Upper lobe of left lung (tissue), 6 donors: ENCODE results near the gene STXBP5L. TPM values are rescaled to one million over a fixed set of nuclear protein-coding genes. Genes with fewer than 3 reads are reported as not detected.
"Not testable (repeated sequence)": the region's sequence is repeated elsewhere in the genome, so short reads cannot be mapped to it uniquely, and the experiment has no call there.

Source experiments
- ATAC-seq, 2 donors: fragments of 200-7000 bp; cut with Tn5 transposase; one replicate each; pipeline ENCODE4 v1.9.1; 2022; ENCODE audit warnings: mild to moderate bottlenecking in 2 of 2, moderate library complexity in 2 of 2; ENCODE audit not compliant: low FRiP score in 2 of 2
- DNase-seq, 2 donors: peaks; one replicate each; pipeline ENCODE4 v3.0.0-alpha.2; 2019 to 2020
- H3K27ac ChIP-seq, 4 donors: fragments of 200-600 bp; sonication (generic); one replicate each; pipeline ENCODE4 v1.5.1; 2016 to 2019
- H3K27me3 ChIP-seq, 4 donors: fragments of 200-600 bp; sonication (generic); one replicate each; pipeline ENCODE4 v1.5.1; 2017 to 2019
- H3K36me3 ChIP-seq, 4 donors: fragments of 200-600 bp; sonication (generic); one replicate each; pipeline ENCODE4 v1.5.1; 2016 to 2019
- H3K4me1 ChIP-seq, 4 donors: fragments of 200-600 bp; sonication (generic); one replicate each; pipeline ENCODE4 v1.5.1; 2018 to 2019
- H3K4me3 ChIP-seq, 4 donors: fragments of 200-600 bp; sonication (generic); one replicate each; pipeline ENCODE4 v1.5.1; 2017 to 2019; ENCODE audit warnings: mild to moderate bottlenecking in 2 of 4, moderate library complexity in 1 of 4
- H3K9me3 ChIP-seq, 4 donors: fragments of 200-600 bp; sonication (generic); one replicate each; pipeline ENCODE4 v1.5.1; 2018 to 2019
- EP300 ChIP-seq, 4 donors: sonication (generic); formaldehyde crosslinking; IDR thresholded peaks; one replicate each; pipeline ENCODE4 v1.5.1; 2017; ENCODE audit warnings: antibody characterized with exemption in 4 of 4, control low read depth in 2 of 4
- POLR2A ChIP-seq, 4 donors: fragments of 450-650 bp; IDR thresholded peaks; one replicate each; pipeline ENCODE4 v1.5.1; 2016 to 2017; ENCODE audit warnings: antibody characterized with exemption in 4 of 4, mild to moderate bottlenecking in 2 of 4
- POLR2AphosphoS5 ChIP-seq, 2 donors: sonication (generic); formaldehyde crosslinking; IDR thresholded peaks; one replicate each; pipeline ENCODE4 v1.5.1; 2017; ENCODE audit warnings: antibody characterized with exemption in 2 of 2
- WGBS, 2 donors: methylation state at CpG; one replicate each; pipeline ENCODE4 v1.1.5; 2017 to 2018; 5-methylcytosine and 5-hydroxymethylcytosine counted together
- total RNA-seq, 6 donors: library from RNA; depleted of rRNA in 4 of 6; stranded (reverse); fragments of >200 nt in 4 of 6; gene quantifications; one replicate each; pipeline versions ENCODE4 v1.1.0 to v1.2.1, GENCODE V29; 2016 to 2021
- TF ChIP-seq, protein P1 (sequence below), 6 experiments: fragments of 450-650 bp in 4 of 6; fragments of 200-600 bp in 2 of 6; sonication (generic) in 2 of 6; IDR thresholded peaks; one replicate each; pipeline ENCODE4 v1.5.1; 2016 to 2019; ENCODE audit warnings: antibody characterized with exemption in 6 of 6
- donor health status: DM: no; HTN: no; CAD: no; lungs with moderate emphysema.
- donor health status: DM: no; HTN: yes; CAD: no; lungs with severe emphysema.

Gene STXBP5L
- total RNA-seq, 6 donors from 2014 or later, result 0.07 TPM; not detected in 5

DNA sequence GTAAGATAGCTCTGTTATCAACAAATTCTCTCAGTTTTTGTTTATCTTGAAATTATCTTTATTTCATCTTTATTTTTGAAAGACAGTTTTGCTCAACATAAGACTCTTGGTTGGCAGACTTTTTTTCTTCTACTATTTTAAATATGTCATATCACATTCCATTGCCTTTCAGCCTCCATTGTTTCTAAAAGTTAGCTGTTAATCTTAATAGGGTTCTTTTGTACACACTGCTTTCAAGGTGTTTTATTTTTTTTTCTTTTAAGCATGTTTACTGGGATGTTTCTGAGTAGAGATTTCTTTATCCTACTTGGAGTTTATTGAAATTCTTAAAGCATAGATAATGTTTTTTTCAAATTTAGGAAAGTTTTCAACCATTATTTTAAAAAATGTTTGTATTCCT is 294.6 kb downstream of the STXBP5L start:
- H3K27ac ChIP-seq, result no peak overlapping the region
- no peaks in the 10 kb centered on the region for H3K4me1 ChIP-seq
- TF ChIP-seq POLR2A (IDR thresholded peaks at IDR 0.05) (no peak), POLR2AphosphoS5 (IDR thresholded peaks at IDR 0.05) (no peak), EP300 (IDR thresholded peaks at IDR 0.05) (no peak)
- TF ChIP-seq, protein P1, sequence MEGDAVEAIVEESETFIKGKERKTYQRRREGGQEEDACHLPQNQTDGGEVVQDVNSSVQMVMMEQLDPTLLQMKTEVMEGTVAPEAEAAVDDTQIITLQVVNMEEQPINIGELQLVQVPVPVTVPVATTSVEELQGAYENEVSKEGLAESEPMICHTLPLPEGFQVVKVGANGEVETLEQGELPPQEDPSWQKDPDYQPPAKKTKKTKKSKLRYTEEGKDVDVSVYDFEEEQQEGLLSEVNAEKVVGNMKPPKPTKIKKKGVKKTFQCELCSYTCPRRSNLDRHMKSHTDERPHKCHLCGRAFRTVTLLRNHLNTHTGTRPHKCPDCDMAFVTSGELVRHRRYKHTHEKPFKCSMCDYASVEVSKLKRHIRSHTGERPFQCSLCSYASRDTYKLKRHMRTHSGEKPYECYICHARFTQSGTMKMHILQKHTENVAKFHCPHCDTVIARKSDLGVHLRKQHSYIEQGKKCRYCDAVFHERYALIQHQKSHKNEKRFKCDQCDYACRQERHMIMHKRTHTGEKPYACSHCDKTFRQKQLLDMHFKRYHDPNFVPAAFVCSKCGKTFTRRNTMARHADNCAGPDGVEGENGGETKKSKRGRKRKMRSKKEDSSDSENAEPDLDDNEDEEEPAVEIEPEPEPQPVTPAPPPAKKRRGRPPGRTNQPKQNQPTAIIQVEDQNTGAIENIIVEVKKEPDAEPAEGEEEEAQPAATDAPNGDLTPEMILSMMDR (IDR thresholded peaks at IDR 0.05), result no peak
- H3K4me3 ChIP-seq, result no peak overlapping the region
- no peak for ATAC-seq
- no peaks in the 10 kb centered on the region for H3K27me3 ChIP-seq
- peaks cover 0 to 6% (median 2%) of the 10 kb centered on the region in 4 donors for H3K9me3 ChIP-seq
- no peak for DNase-seq
- H3K36me3 ChIP-seq, result no peaks in the 10 kb centered on the region

DNA sequence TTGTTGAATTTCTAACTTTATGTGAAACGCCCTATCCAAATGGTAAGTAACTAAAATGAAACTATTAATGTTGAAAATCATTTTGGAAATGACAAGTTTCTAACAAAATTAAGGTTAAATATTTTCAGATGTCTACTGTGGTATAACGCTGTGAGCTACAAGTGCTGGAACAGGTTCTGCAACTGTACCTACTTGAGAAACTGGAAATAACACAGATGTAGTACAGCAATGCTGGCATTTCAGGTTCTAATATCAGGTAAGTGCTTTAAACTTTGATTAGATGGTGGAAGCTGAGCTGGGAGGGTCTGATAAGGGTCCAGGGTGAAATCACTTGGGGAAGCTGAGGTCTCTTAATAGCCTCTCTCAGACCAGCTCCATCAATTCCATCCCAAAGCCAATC is 315.1 kb downstream of the STXBP5L start:
- Histone ChIP-seq H3K36me3 (no peaks in the 10 kb centered on the region), H3K9me3 (no peaks in the 10 kb centered on the region), H3K4me1 (no peaks in the 10 kb centered on the region), H3K27ac (no peak overlapping the region), H3K4me3 (no peak overlapping the region), H3K27me3 (no peaks in the 10 kb centered on the region)
- WGBS, 2 donors, result 54 to 59% methylated on average over 2 of the region's 2 CpGs
- DNase-seq, result no peak
- no peak for ATAC-seq
- TF ChIP-seq EP300 (IDR thresholded peaks at IDR 0.05) (no peak), POLR2A (IDR thresholded peaks at IDR 0.05) (no peak), POLR2AphosphoS5 (IDR thresholded peaks at IDR 0.05) (no peak)
- TF ChIP-seq, protein P1 (IDR thresholded peaks at IDR 0.05), result no peak

DNA sequence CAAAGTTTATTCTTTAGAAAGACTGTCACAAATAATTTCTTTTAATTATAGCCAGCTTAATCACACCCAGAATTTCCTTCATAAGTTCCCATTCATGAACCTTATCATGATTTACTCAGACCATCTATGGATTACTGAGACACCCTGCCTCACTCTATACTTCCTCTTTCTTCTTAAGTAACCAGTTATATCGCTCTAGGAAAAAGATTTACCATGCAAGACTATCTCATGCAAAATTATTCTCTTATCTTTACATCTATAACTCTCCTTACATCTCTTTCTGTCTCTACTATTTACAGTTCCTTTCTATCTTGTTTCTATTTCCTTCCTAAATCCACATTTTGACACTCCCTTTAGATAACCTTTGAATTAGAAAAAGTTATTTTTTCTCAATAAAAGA is 321.0 kb downstream of the STXBP5L start:
- no peak for ATAC-seq
- DNase-seq, result no peak
- Histone ChIP-seq H3K4me1 (no peaks in the 10 kb centered on the region), H3K4me3 (no peak overlapping the region), H3K27me3 (no peaks in the 10 kb centered on the region), H3K36me3 (no peaks in the 10 kb centered on the region), H3K9me3 (no peaks in the 10 kb centered on the region), H3K27ac (no peak overlapping the region)
- TF ChIP-seq, protein P1 (IDR thresholded peaks at IDR 0.05), result no peak
- no peak for TF ChIP-seq POLR2A (IDR thresholded peaks at IDR 0.05)
- WGBS, 2 donors, result 53 to 64% methylated on average over 1 of the region's 1 CpG

DNA sequence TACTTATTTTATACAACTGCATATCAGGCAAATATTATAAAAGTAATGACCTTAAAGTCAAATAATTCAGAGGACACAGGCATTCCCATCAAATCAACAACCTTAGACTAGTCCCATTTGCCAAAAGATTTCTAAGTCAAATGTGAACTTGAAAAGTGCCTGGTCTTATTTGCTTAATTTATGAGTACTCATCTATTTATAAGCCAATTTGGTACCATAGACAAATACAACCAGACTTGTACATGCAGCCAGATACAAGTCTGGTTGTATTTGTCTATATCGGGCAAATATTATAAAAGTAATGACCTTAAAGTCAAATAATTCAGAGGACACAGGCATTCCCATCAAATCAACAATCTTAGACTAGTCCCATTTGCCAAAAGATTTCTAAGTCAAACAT is 322.2 kb downstream of the STXBP5L start:
- not testable (repeated sequence) for H3K9me3 ChIP-seq, H3K4me1 ChIP-seq, H3K27me3 ChIP-seq, H3K27ac ChIP-seq, H3K36me3 ChIP-seq, DNase-seq, ATAC-seq, H3K4me3 ChIP-seq
- 89 to 92% methylated on average over 1 of the region's 1 CpG for WGBS, 2 donors

DNA sequence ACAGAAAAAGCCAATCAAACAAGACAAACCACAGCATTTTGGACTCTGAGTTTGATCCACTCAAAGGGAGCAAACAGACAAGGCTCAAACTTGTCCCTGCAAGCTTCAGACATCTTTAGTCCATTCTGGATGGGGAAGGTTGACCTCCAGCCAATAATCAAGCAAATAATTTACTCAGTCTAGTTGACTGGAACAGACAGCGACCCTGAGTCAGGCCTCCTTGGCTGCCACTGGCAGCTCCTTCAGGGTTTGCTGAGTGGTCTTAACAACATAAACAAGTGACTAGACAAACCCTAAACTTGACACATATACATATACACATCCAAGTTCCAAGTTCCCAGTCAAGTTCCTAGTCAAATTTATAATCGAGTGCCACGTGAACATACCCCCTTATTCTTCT is 323.9 kb downstream of the STXBP5L start:
- no peak overlapping the region for H3K27ac ChIP-seq
- TF ChIP-seq POLR2A (IDR thresholded peaks at IDR 0.05) (no peak), POLR2AphosphoS5 (IDR thresholded peaks at IDR 0.05) (no peak), EP300 (IDR thresholded peaks at IDR 0.05) (no peak)
- TF ChIP-seq, protein P1 (IDR thresholded peaks at IDR 0.05), result no peak
- H3K27me3 ChIP-seq, result no peaks in the 10 kb centered on the region
- no peaks in the 10 kb centered on the region for H3K36me3 ChIP-seq
- no peak overlapping the region for H3K4me3 ChIP-seq
- H3K9me3 ChIP-seq, result no peaks in the 10 kb centered on the region
- no peaks in the 10 kb centered on the region for H3K4me1 ChIP-seq
- WGBS, 2 donors, result 69 to 88% methylated on average over 2 to 3 of the region's 3 CpGs
- ATAC-seq (no peak), DNase-seq (no peak)
